GM12891 (cell line): Measurements from ENCODE around the gene EEF2K.

Experiments
- PAX5 ChIP-seq: IDR thresholded peaks from 2 replicates; pipeline ENCODE4 v1.6.1; 2011; ENCODE audit warnings: low read length, moderate library complexity, mild to moderate bottlenecking; ENCODE audit not compliant: insufficient read depth, severe bottlenecking
- POLR2A ChIP-seq: IDR thresholded peaks from 2 replicates; pipeline ENCODE4 v1.6.1; 2011; ENCODE audit warnings: low read depth, low read length, control low read depth
- POLR2AphosphoS5 ChIP-seq: IDR thresholded peaks from 2 replicates; pipeline ENCODE4 v1.6.1; 2011; ENCODE audit warnings: low read depth, low read length, control low read depth
- POU2F2 ChIP-seq: IDR thresholded peaks from 2 replicates; pipeline ENCODE4 v1.6.1; 2011; ENCODE audit warnings: low read depth, mild to moderate bottlenecking, control low read depth, low read length, moderate library complexity
- SPI1 ChIP-seq: IDR thresholded peaks from 2 replicates; pipeline ENCODE4 v1.6.1; 2011; ENCODE audit warnings: low read depth, low read length, control low read depth
- TAF1 ChIP-seq: IDR thresholded peaks from 2 replicates; pipeline ENCODE4 v1.6.1; 2011; ENCODE audit warnings: low read depth, low read length, control low read depth

DNA sequence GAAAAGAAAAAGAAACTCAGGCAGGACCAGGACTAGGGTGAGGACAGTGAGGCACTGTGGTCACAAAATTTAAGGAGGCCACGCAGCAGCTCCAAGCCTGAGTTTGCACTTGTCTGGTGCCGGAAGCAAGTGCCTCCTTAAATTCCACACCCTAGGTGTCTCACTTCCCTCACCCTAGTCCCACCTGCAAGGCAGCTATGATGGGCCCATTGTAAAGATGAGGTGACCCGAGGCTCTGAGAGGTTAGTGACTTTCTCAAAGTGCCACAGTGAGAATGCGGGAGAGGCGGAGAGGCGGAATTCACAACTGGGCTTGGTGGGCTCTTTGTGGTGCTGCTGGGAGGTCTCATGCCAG is 21.5 kb upstream of the EEF2K start:
- TF ChIP-seq PAX5 (no peak), TAF1 (no peak), POLR2AphosphoS5 (no peak), POLR2A (no peak), SPI1 (no peak), POU2F2 (no peak)
